Measurements from ENCODE around the gene SNAPC2. TPM values are rescaled to one million over a fixed set of nuclear protein-coding genes. Genes with fewer than 3 reads are reported as not detected.
A peak's percentile ranks its signal among the peaks of the same experiment; 100 is the strongest.

Gene SNAPC2
- total and polyA plus RNA-seq, 2 of the 13 experiments (the other 11 are each of a cell fraction or from before 2014, with no cell fraction given): 10.2 to 12.7 TPM

DNA sequence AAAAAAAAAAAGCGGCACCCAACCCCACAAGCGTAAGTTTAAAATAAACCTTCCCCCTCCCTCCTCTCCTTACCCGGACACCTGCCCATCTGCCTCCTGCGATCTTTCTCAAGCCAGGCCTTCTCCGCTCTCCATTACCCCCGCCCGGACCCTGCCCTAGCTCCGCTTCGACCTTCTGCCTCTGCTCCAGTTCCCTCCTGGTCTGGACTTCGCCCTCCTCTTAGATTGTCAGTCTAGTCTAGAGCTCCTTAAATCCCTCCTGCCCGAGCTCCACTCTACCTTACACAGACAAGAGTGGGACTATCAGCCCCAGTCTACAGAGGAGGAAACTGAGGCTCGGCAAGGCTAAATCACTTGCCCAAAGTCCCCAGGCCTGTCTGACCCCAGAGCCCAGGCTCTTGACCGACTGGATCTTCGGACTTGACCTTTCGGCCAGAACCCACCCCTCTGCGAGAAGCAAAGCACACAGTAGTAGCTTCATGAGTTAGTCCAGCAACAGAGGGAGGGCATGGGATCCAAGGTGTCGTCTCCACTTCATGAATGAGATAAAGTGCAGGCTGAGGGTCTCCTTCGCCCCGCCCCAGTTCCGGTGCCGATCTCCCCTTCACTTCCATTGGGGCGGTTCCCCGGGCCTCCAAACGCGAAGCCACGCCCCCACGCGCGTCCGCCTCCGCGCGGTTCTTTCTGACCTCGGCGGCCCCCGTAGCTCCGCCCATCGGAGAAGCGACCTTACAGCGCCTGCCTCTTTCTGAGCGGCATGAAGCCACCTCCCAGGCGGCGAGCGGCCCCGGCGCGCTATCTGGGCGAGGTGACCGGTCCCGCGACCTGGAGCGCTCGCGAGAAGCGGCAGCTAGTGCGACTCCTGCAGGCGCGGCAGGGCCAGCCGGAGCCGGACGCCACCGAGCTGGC lies at the start of gene SNAPC2 (continued):
- TF ChIP-seq, protein P1, sequence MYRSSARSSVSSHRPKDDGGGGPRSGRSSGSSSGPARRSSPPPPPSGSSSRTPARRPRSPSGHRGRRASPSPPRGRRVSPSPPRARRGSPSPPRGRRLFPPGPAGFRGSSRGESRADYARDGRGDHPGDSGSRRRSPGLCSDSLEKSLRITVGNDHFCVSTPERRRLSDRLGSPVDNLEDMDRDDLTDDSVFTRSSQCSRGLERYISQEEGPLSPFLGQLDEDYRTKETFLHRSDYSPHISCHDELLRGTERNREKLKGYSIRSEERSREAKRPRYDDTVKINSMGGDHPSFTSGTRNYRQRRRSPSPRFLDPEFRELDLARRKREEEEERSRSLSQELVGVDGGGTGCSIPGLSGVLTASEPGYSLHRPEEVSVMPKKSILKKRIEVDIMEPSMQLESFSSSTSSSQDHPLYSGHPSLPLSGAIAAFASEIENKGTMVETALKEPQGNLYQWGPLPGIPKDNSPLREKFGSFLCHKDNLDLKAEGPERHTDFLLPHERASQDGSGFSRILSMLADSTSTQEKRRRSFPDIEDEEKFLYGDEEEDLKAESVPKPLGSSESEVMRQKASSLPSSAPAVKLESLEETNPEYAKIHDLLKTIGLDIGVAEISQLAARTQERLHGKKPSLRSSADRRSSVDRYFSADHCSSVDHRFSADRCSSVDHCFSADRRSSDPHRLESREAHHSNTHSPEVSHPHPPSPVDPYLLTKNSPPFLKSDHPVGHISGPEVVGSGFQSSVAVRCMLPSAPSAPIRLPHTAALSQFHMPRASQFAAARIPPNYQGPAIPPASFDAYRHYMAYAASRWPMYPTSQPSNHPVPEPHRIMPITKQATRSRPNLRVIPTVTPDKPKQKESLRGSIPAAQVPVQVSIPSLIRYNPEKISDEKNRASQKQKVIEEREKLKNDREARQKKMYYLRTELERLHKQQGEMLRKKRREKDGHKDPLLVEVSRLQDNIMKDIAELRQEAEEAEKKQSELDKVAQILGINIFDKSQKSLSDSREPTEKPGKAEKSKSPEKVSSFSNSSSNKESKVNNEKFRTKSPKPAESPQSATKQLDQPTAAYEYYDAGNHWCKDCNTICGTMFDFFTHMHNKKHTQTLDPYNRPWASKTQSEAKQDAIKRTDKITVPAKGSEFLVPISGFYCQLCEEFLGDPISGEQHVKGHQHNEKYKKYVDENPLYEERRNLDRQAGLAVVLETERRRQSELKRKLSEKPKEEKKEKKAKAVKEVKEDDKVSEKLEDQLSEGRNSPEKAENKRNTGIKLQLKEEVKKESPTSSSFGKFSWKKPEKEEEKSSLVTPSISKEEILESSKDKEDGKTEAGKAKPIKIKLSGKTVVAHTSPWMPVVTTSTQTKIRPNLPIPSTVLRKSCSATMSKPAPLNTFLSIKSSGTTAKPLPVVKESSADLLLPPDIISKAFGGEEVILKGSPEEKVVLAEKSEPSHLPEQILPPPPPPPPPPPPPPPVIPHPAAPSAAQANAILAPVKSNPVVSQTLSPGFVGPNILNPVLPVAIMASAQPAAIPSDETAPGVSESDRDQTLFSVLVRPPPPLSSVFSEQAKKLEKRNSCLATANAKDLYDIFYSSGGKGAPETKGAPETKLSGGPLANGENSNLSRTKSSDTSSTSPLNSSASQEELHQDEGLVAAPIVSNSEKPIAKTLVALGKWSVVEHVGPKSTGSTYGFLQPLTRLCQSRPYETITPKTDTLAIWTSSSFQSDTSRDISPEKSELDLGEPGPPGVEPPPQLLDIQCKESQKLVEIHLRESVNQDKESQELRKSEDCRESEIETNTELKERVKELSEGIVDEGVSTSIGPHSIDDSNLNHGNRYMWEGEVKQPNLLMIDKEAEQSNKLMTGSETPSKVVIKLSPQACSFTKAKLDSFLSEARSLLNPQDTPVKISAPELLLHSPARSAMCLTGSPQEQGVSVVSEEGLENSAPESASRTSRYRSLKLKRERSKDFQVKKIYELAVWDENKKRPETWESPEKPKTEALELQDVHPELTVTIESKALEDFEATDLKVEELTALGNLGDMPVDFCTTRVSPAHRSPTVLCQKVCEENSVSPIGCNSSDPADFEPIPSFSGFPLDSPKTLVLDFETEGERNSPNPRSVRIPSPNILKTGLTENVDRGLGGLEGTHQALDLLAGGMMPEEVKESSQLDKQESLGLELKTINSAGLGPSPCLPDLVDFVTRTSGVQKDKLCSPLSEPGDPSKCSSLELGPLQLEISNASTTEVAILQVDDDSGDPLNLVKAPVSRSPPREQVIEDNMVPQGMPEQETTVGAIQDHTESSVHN (CRISPR knock-in tag; IDR thresholded peaks at IDR 0.05): 0 out of 2 replicates have a peak, but pooled peaks have one; percentile 40
- TF ChIP-seq NR2C2 (CRISPR knock-in tag; IDR thresholded peaks at IDR 0.05; ENCODE audit: borderline replicate concordance): peak; percentile 88
- peak; percentile 85; the same call in 1 of the 2 replicates for TF ChIP-seq SP1 (IDR thresholded peaks at IDR 0.05)
- TF ChIP-seq SP1 (CRISPR knock-in tag; IDR thresholded peaks at IDR 0.05): peak; percentile 98
- TF ChIP-seq HCFC1 (IDR thresholded peaks at IDR 0.05; ENCODE audit: low read depth, low read length): peak; percentile 37; the same call in 1 of the 2 replicates
- 0 out of 2 replicates have a peak, but pooled peaks have one; percentile 26 for TF ChIP-seq PCBP1 (IDR thresholded peaks at IDR 0.05; ENCODE audit: borderline replicate concordance, low read depth, low read length)
- no peak for TF ChIP-seq GABPA (IDR thresholded peaks at IDR 0.05; ENCODE audit: low read depth, low read length)
- peak; percentile 72; the same call in 1 of the 2 replicates for TF ChIP-seq GABPA (CRISPR knock-in tag; IDR thresholded peaks at IDR 0.05; ENCODE audit: low read depth)
- no peak; the same call in 1 of the 2 replicates for TF ChIP-seq ZNF773 (CRISPR knock-in tag; IDR thresholded peaks at IDR 0.05; ENCODE audit: borderline replicate concordance)
- peak; percentile 45; the same call in 1 of the 2 replicates for TF ChIP-seq HNF4G (IDR thresholded peaks at IDR 0.05; ENCODE audit: borderline replicate concordance, low read depth, low read length)
- no peak for TF ChIP-seq HNF4G (CRISPR knock-in tag; IDR thresholded peaks at IDR 0.05; ENCODE audit: borderline replicate concordance, low read depth)
- TF ChIP-seq KDM3A (CRISPR knock-in tag; IDR thresholded peaks at IDR 0.05; ENCODE audit: low read depth): peak; percentile 96
- peak; percentile 85; the same call in 1 of the 2 replicates for TF ChIP-seq ZNF766 (CRISPR knock-in tag; IDR thresholded peaks at IDR 0.05; ENCODE audit: borderline replicate concordance)
- peak; percentile 83; the same call in 1 of the 2 replicates for TF ChIP-seq ZNF792 (CRISPR knock-in tag; IDR thresholded peaks at IDR 0.05)
- peak; percentile 74; the same call in 1 of the 2 replicates for TF ChIP-seq ZNF891 (CRISPR knock-in tag; IDR thresholded peaks at IDR 0.05)
- TF ChIP-seq, protein P2, sequence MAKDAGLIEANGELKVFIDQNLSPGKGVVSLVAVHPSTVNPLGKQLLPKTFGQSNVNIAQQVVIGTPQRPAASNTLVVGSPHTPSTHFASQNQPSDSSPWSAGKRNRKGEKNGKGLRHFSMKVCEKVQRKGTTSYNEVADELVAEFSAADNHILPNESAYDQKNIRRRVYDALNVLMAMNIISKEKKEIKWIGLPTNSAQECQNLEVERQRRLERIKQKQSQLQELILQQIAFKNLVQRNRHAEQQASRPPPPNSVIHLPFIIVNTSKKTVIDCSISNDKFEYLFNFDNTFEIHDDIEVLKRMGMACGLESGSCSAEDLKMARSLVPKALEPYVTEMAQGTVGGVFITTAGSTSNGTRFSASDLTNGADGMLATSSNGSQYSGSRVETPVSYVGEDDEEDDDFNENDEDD (CRISPR knock-in tag; IDR thresholded peaks at IDR 0.05; ENCODE audit: borderline replicate concordance): peak; percentile 62; the same call in 1 of the 2 replicates
- TF ChIP-seq CCDC6 (CRISPR knock-in tag; IDR thresholded peaks at IDR 0.05): peak; percentile 87
- peak; percentile 47; the same call in 1 of the 2 replicates for TF ChIP-seq NR2F6 (IDR thresholded peaks at IDR 0.05)
- peak; percentile 54 for TF ChIP-seq NR2F6 (CRISPR knock-in tag; IDR thresholded peaks at IDR 0.05)
- TF ChIP-seq, protein P3, sequence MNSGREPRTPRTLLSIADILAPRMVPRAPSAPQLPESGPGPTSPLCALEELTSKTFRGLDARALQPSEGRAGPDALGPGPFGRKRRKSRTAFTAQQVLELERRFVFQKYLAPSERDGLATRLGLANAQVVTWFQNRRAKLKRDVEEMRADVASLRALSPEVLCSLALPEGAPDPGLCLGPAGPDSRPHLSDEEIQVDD (CRISPR knock-in tag; IDR thresholded peaks at IDR 0.05; ENCODE audit: borderline replicate concordance): no peak
- TF ChIP-seq BORCS8-MEF2B (CRISPR knock-in tag; IDR thresholded peaks at IDR 0.05): no peak
